HG03521 (cell line): Measurements from ENCODE around the gene GOLM1.
"Not testable (repeated sequence)": the region's sequence is repeated elsewhere in the genome, so short reads cannot be mapped to it uniquely, and the experiment has no call there.

Experiments
- ATAC-seq: cut with Tn5 transposase; IDR thresholded peaks from one replicate; pipeline ENCODE4 v1.9.1; 2021; ENCODE audit warnings: mild to moderate bottlenecking, moderate library complexity; ENCODE audit not compliant: unreplicated experiment

GOLM1 gene

DNA sequence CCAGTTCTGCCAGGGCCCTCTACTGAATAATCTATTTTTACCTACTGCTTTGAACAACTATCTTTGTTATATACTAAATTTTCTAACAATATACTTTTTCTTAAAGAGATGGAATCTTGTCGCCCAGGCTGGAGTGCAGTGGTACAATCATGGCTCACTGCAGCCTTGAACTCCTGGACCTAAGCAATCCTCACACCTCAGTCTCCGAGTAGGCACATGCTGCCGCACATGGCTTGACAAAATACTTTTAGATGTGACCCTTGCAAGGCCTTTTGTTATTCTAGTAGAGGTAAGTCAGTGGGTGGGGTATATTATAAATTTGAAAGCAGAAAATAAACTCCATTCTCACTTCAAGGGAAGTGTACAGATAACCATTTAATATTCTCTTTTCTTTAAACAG is 7.9 kb downstream of the GOLM1 start:
- ATAC-seq, result no peak

- ATAC-seq, result no peak
Measured at GRCh38 chr9:86082870-86083269, 16.5 kb downstream of the GOLM1 start.

GRCh38 chr9:86079865-86080469 is 19.4 kb downstream of the GOLM1 start:
- ATAC-seq, result no peak

DNA sequence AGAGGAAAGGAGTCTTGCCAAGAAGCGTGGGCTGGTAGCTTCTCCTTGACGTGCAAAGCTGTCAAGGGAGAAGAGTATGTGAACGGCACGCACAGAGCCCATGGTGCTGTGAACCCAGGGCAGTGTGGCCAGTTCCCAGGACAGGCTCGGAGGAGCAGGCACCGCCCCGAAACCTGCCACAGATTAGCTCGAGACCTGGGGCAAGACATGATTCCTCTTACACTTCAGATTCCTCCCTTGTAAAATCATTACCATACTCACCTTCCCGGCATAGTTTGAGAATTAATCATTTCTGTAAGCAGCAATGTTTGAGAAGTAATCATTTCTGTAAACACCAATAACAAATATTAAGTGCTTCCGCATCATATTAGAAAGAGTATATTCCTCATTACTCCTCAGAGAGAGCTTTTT is 19.9 kb downstream of the GOLM1 start:
- ATAC-seq, result no peak

DNA sequence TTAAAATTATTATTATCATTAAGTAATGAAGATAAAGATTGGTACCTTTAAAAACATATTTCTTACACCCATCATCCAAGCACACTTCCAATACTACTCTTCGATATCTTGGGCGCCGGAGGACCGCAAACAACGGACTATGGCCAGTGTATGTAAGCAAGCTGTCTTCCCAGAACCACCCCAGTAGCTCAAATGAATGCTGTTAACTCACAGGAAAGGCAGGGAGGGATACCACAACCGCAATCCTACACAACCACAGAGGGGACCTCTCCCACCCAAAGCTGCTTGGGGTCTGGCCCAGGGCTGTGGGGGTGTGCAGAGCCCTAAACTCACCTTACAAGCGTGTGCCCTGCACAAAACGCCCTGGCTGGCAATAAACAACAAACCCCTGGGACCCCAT is 20.6 kb downstream of the GOLM1 start:
- ATAC-seq, result no peak

DNA sequence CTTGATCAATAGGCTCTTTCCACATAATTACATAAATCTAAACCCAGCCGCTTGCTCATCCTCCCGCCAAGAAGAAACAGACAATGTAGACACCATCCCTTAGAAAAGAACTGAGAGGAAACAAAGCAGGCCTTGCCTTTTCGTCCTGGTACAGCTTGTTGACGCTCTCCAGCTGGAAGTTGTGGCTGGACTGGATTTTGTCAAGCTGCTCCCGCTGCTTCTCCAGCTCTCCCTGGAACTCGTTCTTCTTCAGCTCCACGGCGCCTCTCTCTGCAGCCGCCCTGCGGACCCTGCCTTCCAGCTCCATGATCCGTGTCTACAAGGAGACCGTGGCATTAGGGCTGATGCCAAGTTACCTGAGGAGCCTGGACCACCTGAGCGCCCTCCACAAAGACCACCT is 22.1 kb downstream of the GOLM1 start:
- ATAC-seq, result no peak

DNA sequence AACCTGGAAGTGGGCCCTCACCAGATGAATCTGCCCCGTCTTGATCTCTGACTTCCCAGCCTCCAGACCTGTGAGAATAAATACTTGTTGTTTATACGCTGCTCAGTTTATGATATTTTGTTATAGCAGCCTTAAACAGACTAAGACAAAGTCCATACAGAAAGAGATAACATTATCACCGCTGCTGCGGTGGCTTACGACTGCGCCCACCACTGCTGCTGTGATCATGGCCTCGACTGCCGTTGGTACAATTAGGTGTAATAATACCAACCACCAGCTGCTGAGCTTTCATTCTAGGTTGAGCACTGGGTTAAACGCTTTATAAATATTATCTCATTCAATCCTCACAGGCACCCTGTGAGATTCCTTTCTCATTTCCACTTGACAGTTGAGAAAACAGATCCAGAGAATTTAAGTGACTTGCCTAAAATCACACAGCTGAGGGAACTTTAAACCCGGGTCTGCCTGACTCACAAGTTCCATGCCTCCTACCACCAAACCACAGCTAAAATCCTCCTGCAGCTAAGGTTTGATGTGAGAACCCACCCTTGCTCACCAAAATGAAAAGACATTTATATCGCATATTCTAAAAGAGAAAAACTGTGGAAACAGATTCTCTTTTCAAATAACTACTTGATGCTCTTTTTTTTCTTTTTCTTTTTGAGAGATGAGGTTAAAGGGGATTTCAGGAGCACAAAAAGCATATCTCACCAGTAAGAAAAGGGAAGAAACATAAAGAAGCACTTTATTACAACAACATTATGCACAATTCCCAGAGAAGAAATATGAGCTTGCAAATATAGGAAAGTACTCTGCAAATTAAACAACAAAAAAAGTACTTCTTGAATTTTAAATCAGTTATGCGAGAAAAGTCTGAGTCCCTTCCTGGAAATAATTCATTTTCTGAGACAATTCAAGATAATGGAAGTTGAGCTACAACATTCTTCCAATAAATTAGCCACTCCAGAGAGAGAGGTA is 23.9 kb downstream of the GOLM1 start:
- ATAC-seq, result no peak

DNA sequence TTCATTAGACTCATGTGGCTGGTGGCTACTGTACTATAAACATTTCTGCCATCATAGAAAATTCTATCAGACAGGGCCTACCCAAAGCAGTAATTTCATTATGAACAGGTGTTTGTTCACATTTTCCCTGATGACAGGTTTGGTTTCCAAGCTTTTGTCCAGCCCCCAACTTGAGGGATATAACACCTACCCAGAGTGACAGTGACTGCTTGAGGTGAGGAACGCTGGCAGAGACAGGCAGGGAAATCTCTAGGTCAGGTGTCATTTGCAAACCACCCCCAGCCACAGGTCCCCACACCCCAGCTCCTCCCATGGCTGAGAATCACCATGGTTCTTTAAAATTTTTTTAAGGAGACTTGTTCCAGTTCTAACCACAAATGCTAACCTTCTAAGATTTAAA is 25.5 kb downstream of the GOLM1 start:
- ATAC-seq, result no peak

DNA sequence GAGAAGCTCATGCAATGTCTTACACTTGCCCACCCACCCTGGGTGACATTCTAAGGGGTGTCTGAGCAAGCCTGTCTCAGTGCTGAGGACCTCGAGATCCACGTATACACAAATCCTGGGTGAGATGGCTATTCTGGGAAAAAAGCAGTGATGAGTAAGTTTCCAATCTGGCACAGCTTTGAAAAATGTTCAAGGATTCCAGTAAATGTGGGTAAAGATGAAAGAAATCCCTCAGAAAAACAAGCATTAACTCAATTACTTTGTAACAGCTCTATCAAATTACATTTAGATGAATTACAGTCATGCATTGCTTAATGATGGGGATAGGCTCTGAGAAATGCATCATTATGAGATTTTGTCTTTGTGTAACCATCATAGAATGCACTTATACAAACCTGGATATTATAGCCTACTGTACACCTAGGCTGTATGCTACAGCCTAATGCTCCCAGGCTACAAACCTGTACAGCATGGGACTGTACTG is 26.9 kb downstream of the GOLM1 start:
- ATAC-seq, result no peak

DNA sequence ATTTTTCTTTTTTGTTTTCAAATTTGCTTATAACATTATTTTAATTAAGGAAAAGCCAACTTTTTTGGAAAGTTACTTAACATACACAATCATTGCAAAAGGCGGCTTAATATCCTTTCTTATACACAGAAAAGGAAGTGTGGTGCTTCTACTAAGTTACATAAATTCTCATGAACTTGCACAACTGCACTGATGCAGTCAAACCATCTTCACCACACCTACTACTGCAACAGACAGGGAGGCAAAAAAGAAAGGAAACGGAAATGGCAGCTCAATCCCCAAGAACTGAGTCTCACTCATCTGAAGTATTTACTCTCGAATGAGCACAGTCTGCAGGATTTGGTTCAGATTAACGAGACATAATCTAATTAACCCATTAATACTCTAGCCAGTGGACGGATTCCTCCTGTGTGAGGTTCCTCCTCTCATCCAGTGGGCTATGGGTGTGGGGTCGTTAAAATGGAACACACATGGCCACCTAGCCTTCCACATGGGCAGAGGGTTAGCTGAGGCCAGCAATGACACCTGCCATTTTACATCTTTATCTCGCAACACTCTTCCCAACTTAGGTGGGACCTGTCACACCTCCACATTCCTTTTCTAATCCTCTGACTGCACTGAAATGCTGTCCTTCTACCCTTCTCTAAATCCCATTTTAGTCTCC is 30.0 kb downstream of the GOLM1 start:
- ATAC-seq, result no peak

DNA sequence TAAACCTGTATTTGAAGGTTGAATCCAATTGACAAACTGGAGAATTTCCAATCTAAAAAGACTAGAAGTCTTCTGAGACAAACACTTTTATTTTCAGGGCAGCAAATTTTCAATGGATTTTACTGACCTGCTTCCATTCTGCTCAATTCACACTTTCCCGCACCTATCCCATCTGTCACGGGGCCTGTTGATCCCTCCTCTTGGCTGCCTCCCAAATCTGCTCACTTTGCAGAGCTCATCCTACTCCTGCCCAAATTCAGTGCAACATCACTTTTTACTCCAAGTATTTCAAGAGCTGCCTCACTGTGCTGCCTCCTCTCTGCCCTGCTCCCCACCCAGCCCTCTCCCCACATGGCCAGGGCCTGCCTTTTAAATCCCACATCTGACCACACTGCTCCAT is 35.1 kb downstream of the GOLM1 start:
- ATAC-seq, result no peak

DNA sequence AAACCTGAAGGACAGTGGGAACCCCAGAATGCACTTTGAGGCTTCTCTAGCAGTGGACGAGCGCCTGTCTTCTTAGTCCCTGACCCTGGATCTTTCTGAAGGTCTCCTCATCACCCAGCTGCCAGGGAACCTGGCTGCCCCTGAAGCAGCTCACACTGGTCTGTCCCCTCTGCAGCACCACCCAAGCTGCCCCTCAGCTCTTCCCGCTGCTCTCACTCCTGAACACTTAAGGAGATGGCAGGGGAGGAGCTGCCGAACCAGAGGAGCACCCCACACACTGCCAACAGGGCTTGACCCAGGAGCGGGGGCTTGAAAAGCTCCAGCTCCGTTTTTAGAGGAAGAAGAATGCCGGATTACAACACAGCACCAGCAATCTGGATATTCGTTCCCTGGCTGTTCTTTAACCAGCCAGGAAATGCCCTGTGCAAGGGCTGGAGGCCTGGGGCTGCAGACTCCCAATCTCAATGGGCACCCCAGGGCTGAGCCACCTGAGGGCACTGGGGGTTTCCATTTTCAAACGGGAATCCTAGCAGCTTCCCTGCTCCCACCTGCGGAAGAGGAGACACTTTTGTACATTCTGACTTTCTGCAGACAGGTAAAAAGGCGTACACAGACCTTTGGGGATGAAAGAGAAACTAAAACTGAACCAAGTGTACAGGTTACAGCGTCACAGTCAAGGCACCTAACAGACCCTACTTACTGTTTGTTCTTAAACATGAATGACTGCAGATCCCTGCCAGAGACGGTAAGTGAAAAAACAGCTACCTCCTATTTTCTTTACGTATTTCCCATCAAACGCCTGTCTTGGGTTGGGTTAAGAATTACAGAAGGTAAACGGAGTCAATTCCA is 36.3 kb downstream of the GOLM1 start:
- no peak for ATAC-seq

DNA sequence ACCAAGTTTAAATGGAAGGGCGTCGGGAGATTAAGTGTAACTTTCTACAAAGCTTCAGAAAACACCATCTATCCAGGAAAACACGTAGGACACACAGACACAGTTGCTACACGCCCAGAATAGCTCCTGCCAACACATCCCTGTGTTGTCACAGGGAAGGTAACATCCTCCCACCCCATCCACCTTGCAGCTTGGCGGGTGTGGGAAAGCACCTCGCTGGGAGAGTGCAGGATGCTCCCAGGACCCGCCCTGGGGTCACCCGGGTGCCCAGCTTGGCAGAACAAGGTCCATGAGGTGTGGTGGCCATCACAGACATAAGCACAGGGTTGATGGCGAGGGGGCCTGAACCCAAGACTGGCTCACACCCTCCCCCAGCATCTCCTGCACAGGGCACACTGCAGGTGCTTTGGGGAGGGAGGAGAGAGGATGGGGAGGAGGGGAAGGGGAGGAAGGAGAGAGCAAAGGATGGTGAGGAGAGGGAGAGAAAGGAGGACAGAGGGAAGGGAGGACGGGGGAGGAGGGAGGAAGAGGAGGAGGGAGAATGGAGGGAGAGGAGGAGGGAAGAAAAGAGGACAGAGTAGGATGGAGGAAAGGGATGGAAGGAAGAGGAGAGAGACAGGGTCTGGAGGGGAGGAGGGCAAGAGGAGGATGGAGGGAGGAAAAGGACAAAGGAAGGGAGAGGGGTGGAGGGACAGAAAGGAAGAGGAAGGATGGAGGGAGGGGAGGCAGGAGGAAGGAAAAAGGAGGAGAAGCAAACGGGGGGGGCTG is 37.2 kb downstream of the GOLM1 start:
- no peak for ATAC-seq

- ATAC-seq, result no peak
Measured at GRCh38 chr9:86057491-86057890, 41.9 kb downstream of the GOLM1 start.

- ATAC-seq, result no peak
Measured at GRCh38 chr9:86054695-86055094, 44.7 kb downstream of the GOLM1 start.

DNA sequence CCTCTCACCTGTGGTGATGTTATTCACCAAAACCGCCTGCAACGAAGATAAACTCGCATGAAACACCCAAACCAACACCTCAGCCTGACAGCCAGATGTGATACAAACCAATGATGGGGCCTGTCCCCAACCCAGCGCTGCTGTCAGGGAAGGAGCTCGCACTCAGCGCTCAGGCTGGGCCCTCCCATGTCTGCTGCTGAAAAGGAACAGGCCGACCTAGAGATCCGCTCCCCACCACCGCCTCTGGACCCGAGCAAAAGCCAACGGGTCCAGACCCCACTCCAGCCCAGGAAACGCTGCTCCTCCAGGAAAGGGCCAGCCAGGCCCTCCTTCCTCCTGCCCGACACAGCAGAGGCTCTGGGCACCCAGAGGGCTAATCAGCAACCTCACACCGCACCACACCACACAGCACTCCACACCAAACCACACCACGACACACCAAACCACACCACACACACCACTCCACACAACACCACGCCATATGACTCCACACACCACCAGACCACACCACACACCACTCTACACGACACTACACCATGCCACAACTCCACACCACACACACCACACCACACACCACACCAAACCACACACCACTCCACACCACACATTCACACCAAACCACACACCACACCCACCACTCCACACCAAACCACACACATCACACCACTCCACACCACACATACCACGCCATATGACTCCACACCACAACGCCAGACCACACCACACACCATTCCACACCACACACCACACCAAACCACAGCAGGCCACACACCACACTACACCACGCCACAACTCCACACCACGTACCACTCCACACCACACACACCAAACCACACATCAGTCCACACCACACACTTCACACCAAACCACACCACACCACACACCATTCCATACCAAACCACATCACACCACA is 46.5 kb downstream of the GOLM1 start:
- no peak for ATAC-seq

- not testable (repeated sequence) for ATAC-seq
Measured at GRCh38 chr9:86048018-86048742, 51.2 kb downstream of the GOLM1 start.

DNA sequence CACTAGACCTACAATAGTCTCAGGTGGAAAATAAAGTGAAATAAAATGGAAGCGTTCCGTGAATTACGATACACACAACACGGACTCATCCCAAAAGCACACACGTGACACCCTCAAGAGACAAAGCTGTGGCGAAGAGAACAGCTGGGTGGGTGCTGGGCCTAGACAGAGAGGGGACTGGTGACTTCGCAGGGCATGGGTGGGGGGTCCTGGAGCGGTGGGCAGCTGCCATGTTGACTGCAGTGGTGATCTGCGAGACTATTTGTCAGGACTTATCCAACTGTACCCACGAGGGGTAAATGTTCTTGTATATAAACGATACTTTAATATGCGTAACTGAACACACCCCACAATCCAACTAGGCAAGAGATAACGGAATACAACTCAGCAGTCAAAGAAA is 52.0 kb downstream of the GOLM1 start:
- ATAC-seq, result no peak
